Occipital lobe (tissue), 2 donors: ENCODE measurements around the gene PTOV1. TPM values are rescaled to one million over a fixed set of nuclear protein-coding genes. Genes with fewer than 3 reads are reported as not detected.

Experiments used
- small RNA-seq: library from RNA; depleted of rRNA; stranded (forward); fragments of <200 nt; gene quantifications from one replicate; pipeline ENCODE3, GENCODE V24; 2014
- total RNA-seq: library from RNA; depleted of rRNA; stranded (reverse); fragments of >200 nt; gene quantifications from one replicate; pipeline ENCODE4 v1.2.3, GENCODE V29; 2014

PTOV1 gene
- total RNA-seq, 1 donor from 2014 or later, result 99.2 TPM

Small RNA genes lying within 50 kb of the gene (small RNA-seq; reads per million reads assigned to genes)
- gene MIR4749, result not detected

Other genes starting within 250 kb of the PTOV1 start
- gene RRAS, start 211.0 kb upstream of the PTOV1 start, total RNA-seq, result 1.1 TPM
- 11.5 TPM for gene SCAF1, start 208.9 kb upstream of the PTOV1 start, total RNA-seq
- gene IRF3, start 185.3 kb upstream of the PTOV1 start, total RNA-seq, result 8.1 TPM
- gene BCL2L12, start 185.2 kb upstream of the PTOV1 start, total RNA-seq, result not detected
- gene PRMT1, start 173.9 kb upstream of the PTOV1 start, total RNA-seq, result 177 TPM
- gene ADM5, start 161.6 kb upstream of the PTOV1 start, total RNA-seq, result 0.78 TPM
- 42.1 TPM for gene CPT1C, start 160.0 kb upstream of the PTOV1 start, total RNA-seq
- gene TSKS, start 87.9 kb upstream of the PTOV1 start, total RNA-seq, result 0.31 TPM
- gene AP2A1, start 84.2 kb upstream of the PTOV1 start, total RNA-seq, result 49.0 TPM
- 21.7 TPM for gene FUZ, start 37.9 kb upstream of the PTOV1 start, total RNA-seq
- 12.8 TPM for gene MED25, start 32.9 kb upstream of the PTOV1 start, total RNA-seq
- gene PNKP, start 16.4 kb downstream of the PTOV1 start, total RNA-seq, result 24.0 TPM
- 3.9 TPM for gene AKT1S1, start 26.2 kb downstream of the PTOV1 start, total RNA-seq
- gene TBC1D17, start 26.5 kb downstream of the PTOV1 start, total RNA-seq, result 6.1 TPM
- gene IL4I1, start 45.7 kb downstream of the PTOV1 start, total RNA-seq, result not detected
- 8.6 TPM for gene ATF5, start 78.0 kb downstream of the PTOV1 start, total RNA-seq
- 23.9 TPM for gene NUP62, start 78.3 kb downstream of the PTOV1 start, total RNA-seq
- 0.31 TPM for gene SIGLEC11, start 110.0 kb downstream of the PTOV1 start, total RNA-seq
- 18.4 TPM for gene VRK3, start 174.2 kb downstream of the PTOV1 start, total RNA-seq
- 11.5 TPM for gene ZNF473, start 174.8 kb downstream of the PTOV1 start, total RNA-seq